ENCODE results near the gene BABAM2. TPM values are rescaled to one million over a fixed set of nuclear protein-coding genes. Genes with fewer than 3 reads are reported as not detected.

The BABAM2 gene
- total and polyA plus RNA-seq, 5 donors, result 45.2 to 65.2 (median 64.0) TPM

DNA sequence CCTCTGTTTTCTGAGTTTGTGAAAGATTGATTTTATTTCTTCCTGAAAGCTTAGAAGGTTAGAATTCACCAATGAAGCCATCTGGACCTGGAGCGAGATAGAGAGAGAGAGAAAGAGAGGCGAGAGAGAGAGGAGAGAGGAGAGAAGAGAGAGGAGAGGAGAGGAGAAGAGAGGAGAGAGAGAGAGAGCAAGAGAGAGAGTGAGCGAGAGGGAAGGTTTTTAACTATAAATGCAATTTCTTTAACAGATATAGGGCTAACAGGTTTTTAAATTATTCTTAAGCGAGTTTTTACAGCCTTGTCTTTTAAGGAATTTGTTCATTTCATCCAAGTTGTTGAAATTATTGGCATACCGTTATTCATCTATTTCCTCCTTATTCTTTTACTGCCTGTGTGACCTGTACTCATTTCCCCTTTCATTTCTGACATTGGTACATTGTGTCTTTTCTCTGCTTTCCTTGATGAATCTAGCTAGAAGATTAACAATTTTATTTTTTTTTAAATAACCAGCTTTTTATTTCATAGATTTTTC lies 56.1 kb downstream of the BABAM2 start:
- 73% methylated on average over 5 of the region's 5 CpGs for WGBS
- H3K4me3 ChIP-seq (ENCODE audit: low read length), result no peak overlapping the region
- H3K9me3 ChIP-seq (ENCODE audit: control insufficient read depth, low read length), result no peaks in the 10 kb centered on the region
- peaks cover 2% of the 10 kb centered on the region for H3K4me1 ChIP-seq (ENCODE audit: control insufficient read depth, insufficient read depth, low read length)
- intact Hi-C loops (cut with DNase I), result no loop called here
- DNase-seq, result no peak
- H3K27me3 ChIP-seq (ENCODE audit: control insufficient read depth, insufficient read depth), result no peaks in the 10 kb centered on the region
- H3K27ac ChIP-seq (ENCODE audit: low read length), result no peak overlapping the region
- no peak for ATAC-seq

DNA sequence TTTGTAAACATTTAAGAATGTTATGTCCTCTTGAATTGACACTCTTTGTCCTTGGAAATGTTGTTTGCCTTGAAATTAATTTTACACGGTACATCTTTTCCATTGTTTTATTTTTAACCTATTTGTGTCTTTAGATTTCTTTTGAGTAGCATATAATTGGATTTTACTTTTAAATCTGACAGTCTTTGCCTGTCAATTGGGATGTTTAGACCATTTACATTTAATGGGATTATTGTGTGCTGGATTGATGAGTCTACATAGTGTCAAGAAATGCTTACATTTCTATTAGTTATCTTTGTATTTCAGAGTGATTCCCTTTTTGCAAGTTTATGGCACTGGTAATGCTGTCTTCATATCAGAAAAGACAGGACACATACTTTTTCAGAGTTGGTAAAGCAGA lies 61.5 kb downstream of the BABAM2 start:
- no peak for DNase-seq
- H3K27me3 ChIP-seq (ENCODE audit: control insufficient read depth, insufficient read depth), result no peaks in the 10 kb centered on the region
- peaks cover 5% of the 10 kb centered on the region for H3K4me1 ChIP-seq (ENCODE audit: control insufficient read depth, insufficient read depth, low read length)
- intact Hi-C loops (cut with DNase I), result loop anchor here in 2 of 4 donors (10.0 kb wide), 1 partner anchor 443 kb away; the partner anchor contains the start of gene FOSL2 (in 2 of the 2)
- H3K9me3 ChIP-seq (ENCODE audit: control insufficient read depth, low read length), result no peaks in the 10 kb centered on the region
- no peak for ATAC-seq
- no peak overlapping the region for H3K27ac ChIP-seq (ENCODE audit: low read length)
- 99% methylated on average over 1 of the region's 1 CpG for WGBS
- H3K4me3 ChIP-seq (ENCODE audit: low read length), result no peak overlapping the region

DNA sequence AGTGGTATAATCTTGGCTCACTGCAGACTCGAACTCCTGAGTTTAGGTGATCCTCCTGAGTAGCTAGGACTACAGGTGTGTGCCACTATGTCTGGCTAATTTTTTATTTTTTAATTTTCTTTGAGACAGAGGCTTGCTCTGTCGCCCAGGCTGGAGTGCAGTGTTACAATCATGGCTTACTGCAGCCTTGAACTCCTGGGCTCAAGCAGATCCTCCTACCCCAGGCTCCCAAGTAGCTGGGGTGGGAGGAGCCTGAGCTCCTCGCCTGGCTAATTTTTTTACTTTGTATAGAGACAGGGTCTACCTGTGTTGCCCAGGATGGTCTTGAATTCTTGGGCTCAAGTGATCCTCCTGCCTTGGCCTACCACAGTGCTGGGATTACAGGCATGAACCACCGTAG lies 62.5 kb downstream of the BABAM2 start:
- WGBS, result 92% methylated on average over 4 of the region's 4 CpGs
- no peak for DNase-seq
- H3K27ac ChIP-seq (ENCODE audit: low read length), result no peak overlapping the region
- no peak overlapping the region for H3K4me3 ChIP-seq (ENCODE audit: low read length)
- no peaks in the 10 kb centered on the region for H3K27me3 ChIP-seq (ENCODE audit: control insufficient read depth, insufficient read depth)
- intact Hi-C loops (cut with DNase I), result loop anchor here in 2 of 4 donors (10.0 kb wide), 1 partner anchor 442 kb away; the partner anchor contains the start of gene FOSL2 (in 2 of the 2)
- H3K9me3 ChIP-seq (ENCODE audit: control insufficient read depth, low read length), result no peaks in the 10 kb centered on the region
- ATAC-seq, result no peak
- peaks cover 7% of the 10 kb centered on the region for H3K4me1 ChIP-seq (ENCODE audit: control insufficient read depth, insufficient read depth, low read length)

DNA sequence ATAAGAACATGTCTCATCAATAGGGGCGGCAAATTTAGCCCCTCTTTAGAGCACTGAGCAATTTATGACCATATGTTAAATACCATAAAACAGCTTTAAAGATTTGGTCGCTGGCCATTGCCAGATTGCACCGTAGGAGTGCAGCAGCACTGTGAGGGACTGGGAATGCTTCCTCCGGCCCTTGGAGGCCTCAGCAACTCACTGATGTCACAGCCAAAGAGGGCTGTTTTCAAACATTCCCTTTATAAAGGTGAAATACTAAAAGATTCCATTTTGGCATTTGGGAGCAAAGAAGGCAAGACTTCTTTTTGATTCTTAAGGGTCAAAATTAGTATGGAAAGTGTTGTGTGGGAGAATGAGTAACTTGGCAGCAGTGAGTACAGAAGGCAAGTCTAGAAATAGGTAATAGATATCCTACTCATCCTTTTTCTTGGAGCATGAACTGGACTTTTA lies 63.7 kb downstream of the BABAM2 start:
- H3K9me3 ChIP-seq (ENCODE audit: control insufficient read depth, low read length), result no peaks in the 10 kb centered on the region
- no peak overlapping the region for H3K4me3 ChIP-seq (ENCODE audit: low read length)
- H3K27ac ChIP-seq (ENCODE audit: low read length), result no peak overlapping the region
- H3K4me1 ChIP-seq (ENCODE audit: control insufficient read depth, insufficient read depth, low read length), result peaks cover 10% of the 10 kb centered on the region
- H3K27me3 ChIP-seq (ENCODE audit: control insufficient read depth, insufficient read depth), result no peaks in the 10 kb centered on the region
- intact Hi-C loops (cut with DNase I), result loop anchor here in 2 of 4 donors (10.0 kb wide), 1 partner anchor 441 kb away; the partner anchor contains the start of gene FOSL2 (in 2 of the 2)
- DNase-seq (no peak), ATAC-seq (peak in 1 of 2 donors; percentile 44)
- WGBS, result 59% methylated on average over 4 of the region's 4 CpGs

DNA sequence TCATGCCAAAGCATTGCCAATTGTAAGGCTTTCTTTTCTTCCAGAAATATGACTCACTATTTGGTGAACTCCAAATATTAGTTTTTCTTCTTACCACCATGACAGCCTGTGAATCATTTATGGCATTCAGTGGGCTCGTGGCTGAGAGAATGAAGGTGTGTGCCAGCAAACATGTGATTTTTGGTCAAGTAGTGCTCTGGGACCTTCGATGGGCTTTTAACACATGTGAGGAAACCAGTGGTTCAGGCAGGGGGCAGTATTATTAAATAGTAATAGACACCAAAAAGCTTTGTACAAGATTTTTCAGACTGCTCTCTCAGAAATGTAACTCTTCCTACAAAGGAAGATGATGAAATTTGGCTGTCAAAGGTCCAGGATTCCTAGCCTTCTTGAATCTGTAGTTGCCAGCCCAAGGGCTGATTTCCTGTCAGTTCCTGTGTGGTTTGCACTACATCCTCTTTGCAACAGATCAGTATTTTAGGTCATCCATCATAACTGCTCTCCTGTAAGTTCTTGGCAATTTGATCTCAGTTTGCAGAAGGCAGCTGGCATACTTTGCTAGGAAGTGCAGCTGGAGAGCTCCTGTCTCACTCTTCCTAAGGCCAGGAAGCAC lies 64.3 kb downstream of the BABAM2 start:
- Histone ChIP-seq H3K27ac (ENCODE audit: low read length) (peak overlapping the region; percentile 21), H3K27me3 (ENCODE audit: control insufficient read depth, insufficient read depth) (no peaks in the 10 kb centered on the region), H3K9me3 (ENCODE audit: control insufficient read depth, low read length) (no peaks in the 10 kb centered on the region), H3K4me3 (ENCODE audit: low read length) (no peak overlapping the region), H3K4me1 (ENCODE audit: control insufficient read depth, insufficient read depth, low read length) (peaks cover 10% of the 10 kb centered on the region)
- 2% methylated on average over 2 of the region's 2 CpGs for WGBS
- DNase-seq (peak in 2 of 3 donors; percentile 55 to 63), ATAC-seq (peak; percentile 86 to 88)
- intact Hi-C loops (cut with DNase I), result loop anchor here in 3 of 4 donors (5.0 to 10.0 kb wide), 2 partner anchors 440 to 442 kb away; partner anchors contain the start of gene FOSL2 (in 2 of the 3)

DNA sequence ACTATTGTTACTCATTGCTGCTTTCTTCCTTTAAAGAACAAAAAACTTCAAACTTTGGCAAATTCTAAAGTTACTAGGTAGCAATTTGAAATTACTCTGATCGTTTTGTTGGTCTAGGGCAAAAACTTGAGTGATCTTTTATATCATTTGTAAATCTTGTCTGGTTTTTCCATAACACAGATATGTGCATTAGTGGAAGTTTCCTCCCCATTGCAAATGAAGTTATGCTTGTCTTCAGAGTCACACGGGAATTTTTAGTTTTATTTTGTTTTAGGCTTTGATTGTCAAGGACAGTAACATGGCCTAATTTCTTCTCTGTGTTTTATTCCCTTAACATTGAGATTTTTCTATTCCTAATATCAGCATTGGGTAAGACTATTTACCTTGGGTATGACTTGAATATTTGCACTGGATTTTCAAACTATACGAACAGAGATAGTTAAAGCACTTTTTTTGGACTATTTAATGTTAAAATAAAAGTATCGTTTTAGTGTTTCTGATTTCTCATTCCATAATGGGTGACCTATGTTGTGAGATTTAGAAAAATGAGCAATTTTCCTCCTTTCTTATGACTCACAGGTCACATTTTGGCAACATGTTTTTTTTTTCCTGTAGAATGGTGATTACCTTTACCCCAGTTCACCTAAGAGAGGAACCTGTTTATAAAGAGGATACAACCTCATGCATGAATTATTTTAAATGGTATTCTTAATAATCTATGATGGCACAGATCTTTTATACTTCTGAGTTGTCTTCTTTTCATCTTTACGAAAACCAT lies 65.0 kb downstream of the BABAM2 start:
- Histone ChIP-seq H3K27me3 (ENCODE audit: control insufficient read depth, insufficient read depth) (no peaks in the 10 kb centered on the region), H3K4me1 (ENCODE audit: control insufficient read depth, insufficient read depth, low read length) (peaks cover 13% of the 10 kb centered on the region), H3K9me3 (ENCODE audit: control insufficient read depth, low read length) (no peaks in the 10 kb centered on the region), H3K27ac (ENCODE audit: low read length) (peak overlapping the region; percentile 21), H3K4me3 (ENCODE audit: low read length) (no peak overlapping the region)
- intact Hi-C loops (cut with DNase I), result loop anchor here in 3 of 4 donors (5.0 to 10.0 kb wide), 2 partner anchors 439 to 442 kb away; partner anchors contain the start of gene FOSL2 (in 2 of the 3)
- ATAC-seq, result no peak
- DNase-seq, result no peak
- 53% methylated on average over 5 of the region's 5 CpGs for WGBS

DNA sequence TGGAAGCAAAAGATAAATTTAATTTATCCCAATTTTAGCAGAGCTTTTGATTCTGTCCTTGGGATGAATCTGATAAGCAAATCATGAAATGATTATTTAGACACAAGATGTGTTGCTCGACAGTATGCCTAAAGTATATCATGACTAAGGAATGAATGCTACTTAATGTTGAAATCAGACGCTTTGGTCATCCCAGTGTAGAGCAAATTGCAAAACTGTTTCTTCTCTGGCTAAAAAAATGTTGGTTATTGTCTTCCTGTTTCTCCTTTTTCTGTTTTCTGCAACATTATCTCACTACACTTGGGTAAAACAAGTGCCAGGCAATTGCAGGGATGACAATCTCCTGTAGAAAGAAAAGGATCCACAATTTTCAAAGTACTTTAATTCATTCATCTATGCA lies 66.4 kb downstream of the BABAM2 start:
- no peak for ATAC-seq
- Histone ChIP-seq H3K4me1 (ENCODE audit: control insufficient read depth, insufficient read depth, low read length) (peaks cover 13% of the 10 kb centered on the region), H3K9me3 (ENCODE audit: control insufficient read depth, low read length) (no peaks in the 10 kb centered on the region), H3K4me3 (ENCODE audit: low read length) (no peak overlapping the region), H3K27ac (ENCODE audit: low read length) (no peak overlapping the region), H3K27me3 (ENCODE audit: control insufficient read depth, insufficient read depth) (no peaks in the 10 kb centered on the region)
- 85% methylated on average over 2 of the region's 2 CpGs for WGBS
- no peak for DNase-seq
- intact Hi-C loops (cut with DNase I), result loop anchor here in 3 of 4 donors (5.0 to 10.0 kb wide), 2 partner anchors 438 to 440 kb away; partner anchors contain the start of gene FOSL2 (in 2 of the 3)

DNA sequence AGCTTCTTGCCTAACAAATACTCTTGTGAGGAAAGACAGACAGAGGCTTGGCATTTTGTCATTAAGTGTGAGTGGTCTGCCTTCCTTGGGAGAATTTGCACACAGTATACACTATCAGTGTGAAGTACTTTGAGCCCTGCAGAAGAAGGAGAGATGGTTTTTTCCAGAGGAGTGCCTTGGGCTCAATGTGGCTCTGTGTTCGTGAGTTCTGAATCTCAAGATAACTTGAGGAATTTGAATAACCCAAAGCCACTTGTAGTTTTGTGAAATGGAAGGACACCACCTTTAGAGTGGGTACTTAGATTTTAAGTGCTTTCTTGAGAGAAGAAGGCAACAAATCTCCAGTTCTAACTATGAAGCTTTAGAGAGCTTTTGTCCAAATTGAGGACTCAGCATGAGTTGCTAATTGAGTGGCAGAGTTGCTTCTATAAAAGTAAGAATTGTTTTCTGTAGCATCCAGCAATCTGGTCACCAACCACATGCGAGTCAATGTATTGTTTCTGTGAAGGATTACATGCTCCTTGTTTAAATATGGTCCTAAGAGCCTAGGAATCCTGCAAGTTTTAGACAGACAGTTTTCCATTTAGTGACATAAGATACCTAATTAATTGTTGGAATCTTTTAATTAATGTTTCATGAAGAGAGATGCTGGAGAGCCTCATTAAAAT lies 68.3 kb downstream of the BABAM2 start:
- no peaks in the 10 kb centered on the region for H3K27me3 ChIP-seq (ENCODE audit: control insufficient read depth, insufficient read depth)
- H3K9me3 ChIP-seq (ENCODE audit: control insufficient read depth, low read length), result no peaks in the 10 kb centered on the region
- intact Hi-C loops (cut with DNase I), result loop anchor here in 3 of 4 donors (5.0 to 10.0 kb wide), 2 partner anchors 436 to 438 kb away; partner anchors contain the start of gene FOSL2 (in 2 of the 3)
- H3K4me3 ChIP-seq (ENCODE audit: low read length), result no peak overlapping the region
- WGBS, result 69% methylated on average over 2 of the region's 2 CpGs
- peaks cover 13% of the 10 kb centered on the region for H3K4me1 ChIP-seq (ENCODE audit: control insufficient read depth, insufficient read depth, low read length)
- ATAC-seq (no peak), DNase-seq (no peak)
- no peak overlapping the region for H3K27ac ChIP-seq (ENCODE audit: low read length)

DNA sequence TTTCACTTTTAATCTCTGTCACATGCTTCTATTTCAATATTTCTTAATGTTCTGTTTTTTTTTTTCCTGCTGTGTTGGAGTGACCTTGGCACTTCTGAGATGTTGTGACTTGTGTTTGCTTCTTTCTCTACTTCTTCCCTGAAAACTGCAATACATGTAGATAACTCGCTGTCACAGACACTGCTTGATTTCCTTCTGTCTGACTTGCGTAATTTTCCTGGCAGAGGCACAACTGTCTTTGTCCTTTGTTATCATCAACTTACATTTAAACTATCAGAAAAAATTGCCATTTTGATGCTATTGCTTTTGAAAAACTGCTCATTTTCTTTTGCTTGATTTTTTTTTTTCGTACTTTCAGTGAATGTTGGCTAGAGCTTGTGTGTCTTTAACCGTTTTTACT lies 69.0 kb downstream of the BABAM2 start:
- H3K27me3 ChIP-seq (ENCODE audit: control insufficient read depth, insufficient read depth), result no peaks in the 10 kb centered on the region
- no peak overlapping the region for H3K27ac ChIP-seq (ENCODE audit: low read length)
- peaks cover 13% of the 10 kb centered on the region for H3K4me1 ChIP-seq (ENCODE audit: control insufficient read depth, insufficient read depth, low read length)
- ATAC-seq (peak; percentile 54 to 57), DNase-seq (peak in 2 of 3 donors; percentile 22 to 26)
- intact Hi-C loops (cut with DNase I), result loop anchor here in 3 of 4 donors (5.0 to 10.0 kb wide), 2 partner anchors 435 to 438 kb away; partner anchors contain the start of gene FOSL2 (in 2 of the 3)
- H3K4me3 ChIP-seq (ENCODE audit: low read length), result no peak overlapping the region
- no peaks in the 10 kb centered on the region for H3K9me3 ChIP-seq (ENCODE audit: control insufficient read depth, low read length)
- WGBS, result 17% methylated on average over 4 of the region's 4 CpGs

DNA sequence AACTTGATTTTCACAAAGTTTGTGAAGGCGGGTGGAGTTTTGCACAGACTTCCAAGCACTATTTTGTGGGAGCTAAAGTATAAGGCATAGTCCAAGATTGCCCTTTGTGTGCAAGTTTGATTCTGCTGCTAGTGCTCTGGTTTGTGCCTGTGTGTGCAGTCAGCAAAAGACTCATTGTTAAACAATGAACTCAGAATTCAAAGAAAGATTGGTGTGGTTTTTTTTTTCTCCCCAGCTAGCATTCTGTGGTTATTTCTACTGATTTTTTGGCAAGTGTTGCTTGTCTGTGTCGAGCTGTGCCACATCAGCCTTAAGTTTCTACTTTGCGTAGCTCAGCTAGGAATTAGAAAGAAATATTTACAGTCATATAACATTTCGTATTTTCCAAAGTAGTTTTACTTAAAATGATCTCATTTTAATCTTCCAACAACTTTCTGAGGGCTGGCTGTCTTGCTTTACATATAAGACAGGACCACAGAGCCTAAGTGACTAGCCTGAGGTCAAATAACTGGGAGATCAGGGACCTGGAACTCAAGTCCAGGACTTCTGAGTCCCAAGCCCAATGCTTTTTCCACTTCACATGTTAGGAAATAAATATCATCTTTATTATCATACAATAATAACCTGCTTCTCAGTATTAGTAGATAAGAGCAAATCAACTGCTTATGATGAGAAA lies 69.8 kb downstream of the BABAM2 start:
- Histone ChIP-seq H3K4me1 (ENCODE audit: control insufficient read depth, insufficient read depth, low read length) (peaks cover 8% of the 10 kb centered on the region), H3K27ac (ENCODE audit: low read length) (no peak overlapping the region), H3K9me3 (ENCODE audit: control insufficient read depth, low read length) (no peaks in the 10 kb centered on the region), H3K4me3 (ENCODE audit: low read length) (no peak overlapping the region), H3K27me3 (ENCODE audit: control insufficient read depth, insufficient read depth) (no peaks in the 10 kb centered on the region)
- no peak for DNase-seq
- no peak for ATAC-seq
- 47% methylated on average over 4 of the region's 4 CpGs for WGBS
- intact Hi-C loops (cut with DNase I), result no loop called here

Data from right cardiac atrium (tissue), 5 donors.